ENCODE data around the gene IGF2BP1. TPM values are rescaled to one million over a fixed set of nuclear protein-coding genes. Genes with fewer than 3 reads are reported as not detected.

Gene IGF2BP1
- total RNA-seq, 1 experiment from 2014 or later, result 434 TPM

DNA sequence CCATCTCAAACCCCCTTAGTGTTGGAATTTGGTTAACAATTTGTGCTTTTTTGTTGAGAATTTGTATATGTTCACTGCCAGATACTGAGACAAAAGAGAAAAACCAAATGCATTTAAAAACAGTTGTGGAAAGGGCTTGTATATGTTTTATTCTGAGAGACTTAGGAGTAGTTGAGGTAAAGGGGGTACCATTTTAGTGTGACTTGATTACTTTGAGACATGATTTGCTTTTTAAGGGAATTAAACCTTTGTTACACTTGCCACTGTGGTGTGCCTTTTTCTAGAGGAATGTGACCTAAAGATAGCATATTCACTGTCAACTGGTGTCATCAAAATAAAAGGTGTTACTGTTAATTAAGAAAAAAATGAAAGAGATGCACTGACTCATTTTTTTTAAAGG lies 4.5 kb downstream of the IGF2BP1 start:
- Histone ChIP-seq H2AK5ac (ENCODE audit: insufficient read length, low read length) (no peak overlapping the region), H3K56ac (ENCODE audit: insufficient read length, low read depth, low read length) (no peak overlapping the region), H4K20me1 (ENCODE audit: control insufficient read depth, insufficient read depth, insufficient read length) (no peaks in the 10 kb centered on the region), H2BK5ac (ENCODE audit: insufficient read length, low read length) (no peak overlapping the region), H3K23ac (ENCODE audit: insufficient read length, low read depth, low read length) (no peak overlapping the region), H3K9me3 (ENCODE audit: control insufficient read depth, low read depth, low read length) (no peaks in the 10 kb centered on the region), H2BK12ac (ENCODE audit: insufficient read length, low read depth, low read length) (no peak overlapping the region), H3K18ac (ENCODE audit: insufficient read length, low read depth, low read length) (no peak overlapping the region), H3K27ac (ENCODE audit: insufficient read length, low read depth, low read length) (no peak overlapping the region), H4K5ac (ENCODE audit: insufficient read length, low read depth, low read length) (no peak overlapping the region), H2BK120ac (ENCODE audit: low read depth, low read length, poor library complexity, severe bottlenecking) (no peak overlapping the region), H3K4ac (ENCODE audit: low read depth, low read length) (no peak overlapping the region), H3T11ph (ENCODE audit: low read length) (no peak overlapping the region), H4K8ac (replicated peaks; ENCODE audit: insufficient read length, low read depth, low read length) (no peak overlapping the region), H4K91ac (ENCODE audit: insufficient read length, low read depth, low read length) (no peak overlapping the region), H3K4me2 (ENCODE audit: insufficient read depth, insufficient read length, low read length) (peak overlapping the region; percentile 36), H3K4me1 (ENCODE audit: insufficient read depth, low read length) (peaks cover 3% of the 10 kb centered on the region; the same call in 1 of the 2 replicates), H3K9ac (ENCODE audit: extremely low read depth, insufficient read length, low read length) (no peak overlapping the region), H3K27me3 (ENCODE audit: insufficient read depth, low read length) (no peaks in the 10 kb centered on the region), H2BK15ac (ENCODE audit: low read depth, low read length) (no peak overlapping the region), H3K79me2 (ENCODE audit: insufficient read depth, low read length) (peaks cover 73% of the 10 kb centered on the region; the same call in 1 of the 2 replicates), H2BK20ac (ENCODE audit: low read depth, low read length, poor library complexity, severe bottlenecking) (no peak overlapping the region), H3K79me1 (ENCODE audit: insufficient read depth, low read depth, low read length, poor library complexity, severe bottlenecking) (peaks cover 4% of the 10 kb centered on the region), H3K14ac (ENCODE audit: insufficient read depth, low read length) (no peak overlapping the region), H3K23me2 (ENCODE audit: insufficient read length, low read depth, low read length, poor library complexity, severe bottlenecking) (peaks cover 13% of the 10 kb centered on the region), H2AFZ (ENCODE audit: low read length) (no peak overlapping the region)
- TF ChIP-seq, protein P1, sequence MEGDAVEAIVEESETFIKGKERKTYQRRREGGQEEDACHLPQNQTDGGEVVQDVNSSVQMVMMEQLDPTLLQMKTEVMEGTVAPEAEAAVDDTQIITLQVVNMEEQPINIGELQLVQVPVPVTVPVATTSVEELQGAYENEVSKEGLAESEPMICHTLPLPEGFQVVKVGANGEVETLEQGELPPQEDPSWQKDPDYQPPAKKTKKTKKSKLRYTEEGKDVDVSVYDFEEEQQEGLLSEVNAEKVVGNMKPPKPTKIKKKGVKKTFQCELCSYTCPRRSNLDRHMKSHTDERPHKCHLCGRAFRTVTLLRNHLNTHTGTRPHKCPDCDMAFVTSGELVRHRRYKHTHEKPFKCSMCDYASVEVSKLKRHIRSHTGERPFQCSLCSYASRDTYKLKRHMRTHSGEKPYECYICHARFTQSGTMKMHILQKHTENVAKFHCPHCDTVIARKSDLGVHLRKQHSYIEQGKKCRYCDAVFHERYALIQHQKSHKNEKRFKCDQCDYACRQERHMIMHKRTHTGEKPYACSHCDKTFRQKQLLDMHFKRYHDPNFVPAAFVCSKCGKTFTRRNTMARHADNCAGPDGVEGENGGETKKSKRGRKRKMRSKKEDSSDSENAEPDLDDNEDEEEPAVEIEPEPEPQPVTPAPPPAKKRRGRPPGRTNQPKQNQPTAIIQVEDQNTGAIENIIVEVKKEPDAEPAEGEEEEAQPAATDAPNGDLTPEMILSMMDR (conservative IDR thresholded peaks at IDR 0.05), result no peak
- Mint-ChIP-seq H3K4me1 (peaks cover 53 to 57% of the 10 kb centered on the region in 2 experiments), H3K4me3 (peak overlapping the region; percentile 93 to 100), H3K9me3 (peaks cover 4% of the 10 kb centered on the region in 2 experiments; a peak in 3 of 5 replicates), H3K36me3 (ENCODE audit: insufficient read depth in 1 of 3, low read depth in 3 of 3) (peaks cover 46 to 62% (median 57%) of the 10 kb centered on the region in 3 experiments), H3K27me3 (ENCODE audit: low read depth) (no peaks in the 10 kb centered on the region; the same call in 1 of the 2 replicates), H3K27ac (peak overlapping the region in 1 of 3 experiments; percentile 91; a peak in 3 of 7 replicates)
- no peak for DNase-seq

Measured in H9 (cell line).